SJSA1 (cell line): ENCODE measurements around the gene SIK2. TPM values are rescaled to one million over a fixed set of nuclear protein-coding genes. Genes with fewer than 3 reads are reported as not detected.

Source experiments
- DNase-seq, 2 experiments: peaks; one replicate each; pipeline ENCODE4 v3.0.0-alpha.2; 2015 to 2020; ENCODE audit warnings: low spot score in 2 of 2, low read depth in 1 of 2
- H3K27ac ChIP-seq: fragments of 250-450 bp; sonication (Bioruptor Pico); 2 replicates; pipeline ENCODE4 v1.5.1; 2020; ENCODE audit warnings: mild to moderate bottlenecking, moderate library complexity
- H3K27me3 ChIP-seq: fragments of 250-450 bp; sonication (Bioruptor Pico); replicated peaks from 2 replicates; pipeline ENCODE4 v1.5.1; 2020; ENCODE audit warnings: mild to moderate bottlenecking, moderate library complexity
- H3K36me3 ChIP-seq: fragments of 250-450 bp; sonication (Bioruptor Pico); 2 replicates; pipeline ENCODE4 v1.5.1; 2020; ENCODE audit warnings: mild to moderate bottlenecking
- H3K4me1 ChIP-seq: fragments of 250-450 bp; sonication (Bioruptor Pico); replicated peaks from 2 replicates; pipeline ENCODE4 v1.6.1; 2021; ENCODE audit warnings: mild to moderate bottlenecking
- H3K4me3 ChIP-seq: fragments of 250-450 bp; sonication (Bioruptor Pico); 2 replicates; pipeline ENCODE4 v1.5.1; 2020; ENCODE audit warnings: mild to moderate bottlenecking
- H3K9me3 ChIP-seq: fragments of 250-450 bp; sonication (Bioruptor Pico); replicated peaks from 2 replicates; pipeline ENCODE4 v1.5.1; 2020; ENCODE audit warnings: mild to moderate bottlenecking
- total RNA-seq: library from RNA; depleted of rRNA; stranded (reverse); fragments of >200 nt; shearing (Covaris generic); gene quantifications from 2 replicates; pipeline ENCODE4 v1.2.3, GENCODE V29; 2014

The SIK2 gene
- total RNA-seq, 1 experiment from 2014 or later, result 9.6 TPM

DNA sequence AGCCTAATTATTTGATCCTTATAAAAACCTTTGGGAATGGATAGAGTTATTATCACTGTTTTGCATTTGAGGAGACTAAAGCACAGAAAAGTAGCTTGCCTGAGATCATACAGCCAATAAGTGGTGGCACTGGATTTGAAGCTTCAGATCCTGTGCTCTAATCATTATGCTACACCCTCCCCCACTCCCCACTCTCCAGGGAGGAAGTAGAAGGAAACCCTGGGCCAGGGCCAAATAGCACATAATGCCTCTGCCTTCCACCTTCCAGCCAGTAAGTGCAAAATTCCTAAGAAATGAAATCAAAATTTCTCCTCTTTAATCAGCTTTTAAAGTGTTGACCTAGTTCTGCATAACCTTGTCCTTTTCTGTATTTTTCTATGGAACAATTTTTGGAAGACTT, 61.6 kb downstream of the SIK2 start:
- no peaks in the 10 kb centered on the region for H3K27me3 ChIP-seq
- no peaks in the 10 kb centered on the region for H3K36me3 ChIP-seq
- H3K9me3 ChIP-seq, result no peaks in the 10 kb centered on the region
- H3K4me3 ChIP-seq, result no peak overlapping the region
- DNase-seq, result no peak
- H3K4me1 ChIP-seq, result no peaks in the 10 kb centered on the region
- H3K27ac ChIP-seq, result no peak overlapping the region

GRCh38 chr11:111665777-111666176, 63.5 kb downstream of the SIK2 start:
- DNase-seq, result peak in 1 of 2 experiments; percentile 4
- Histone ChIP-seq H3K27ac (no peak overlapping the region), H3K36me3 (no peaks in the 10 kb centered on the region), H3K4me3 (no peak overlapping the region), H3K27me3 (no peaks in the 10 kb centered on the region), H3K9me3 (no peaks in the 10 kb centered on the region), H3K4me1 (no peaks in the 10 kb centered on the region)

DNA sequence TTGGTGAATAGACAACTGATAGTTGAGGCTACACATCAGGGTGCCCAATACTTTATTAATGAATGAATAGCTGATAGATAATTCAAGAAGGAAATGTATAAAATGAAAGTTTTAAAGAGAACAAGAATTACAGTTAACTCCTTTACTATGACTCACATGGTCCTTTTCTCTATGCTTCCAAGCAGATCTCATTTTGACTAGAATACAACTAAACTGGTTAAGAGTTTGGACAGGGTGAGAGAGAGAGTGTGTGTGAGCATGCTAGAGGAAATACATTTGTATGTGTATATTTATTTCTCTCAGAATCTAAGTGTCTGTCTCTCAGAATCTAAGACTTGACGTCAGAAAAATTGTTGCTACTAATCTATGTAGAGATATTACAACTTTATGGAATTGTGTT, 66.7 kb downstream of the SIK2 start:
- no peaks in the 10 kb centered on the region for H3K27me3 ChIP-seq
- no peaks in the 10 kb centered on the region for H3K9me3 ChIP-seq
- no peak for DNase-seq
- no peak overlapping the region for H3K27ac ChIP-seq
- H3K4me3 ChIP-seq, result no peak overlapping the region
- H3K36me3 ChIP-seq, result 0 out of 2 replicates have a peak, but pooled peaks cover 9% of the 10 kb centered on the region
- no peaks in the 10 kb centered on the region for H3K4me1 ChIP-seq

DNA sequence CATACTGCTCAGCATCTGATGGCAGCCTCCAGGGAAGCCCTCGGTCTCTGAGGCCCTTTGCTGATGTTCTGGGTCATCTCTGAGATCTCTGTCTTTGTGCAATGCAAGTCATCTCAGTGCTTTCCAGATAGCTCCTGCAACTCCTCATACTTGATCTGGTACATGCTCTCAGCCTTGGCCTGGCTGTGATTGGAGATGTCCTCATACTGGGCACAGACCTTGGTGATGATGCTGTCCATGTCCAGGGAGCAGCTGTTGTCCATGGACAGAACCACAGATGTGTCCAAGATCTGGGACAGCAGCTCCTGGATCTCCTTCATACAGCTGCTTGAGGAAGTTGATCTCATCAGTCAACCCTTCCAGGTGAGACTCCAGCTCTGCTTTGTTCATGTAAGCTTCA, 69.1 kb downstream of the SIK2 start:
- Histone ChIP-seq H3K27ac (no peak overlapping the region), H3K27me3 (no peaks in the 10 kb centered on the region), H3K4me1 (peaks cover 5% of the 10 kb centered on the region), H3K9me3 (no peaks in the 10 kb centered on the region), H3K36me3 (peaks cover 12% of the 10 kb centered on the region; the same call in 1 of the 2 replicates), H3K4me3 (no peak overlapping the region)
- DNase-seq, result no peak

DNA sequence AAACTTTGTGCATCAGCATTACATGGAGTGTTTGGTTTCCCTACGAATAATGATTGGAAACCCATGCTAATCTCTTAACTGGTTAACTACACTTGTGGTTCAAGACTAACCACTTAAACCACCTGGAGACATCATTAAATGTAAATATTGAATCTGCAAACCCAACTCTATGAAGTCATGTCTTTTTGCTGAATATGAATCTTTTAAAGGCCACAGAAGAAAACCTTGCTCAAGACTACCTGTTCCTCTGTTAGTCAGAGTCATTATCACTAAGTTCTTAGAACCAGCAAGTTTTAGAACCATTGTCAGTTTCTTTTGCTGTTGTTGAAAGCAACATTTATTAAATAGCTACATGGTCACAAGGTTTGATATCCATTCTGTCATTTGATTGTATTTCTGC, 70.7 kb downstream of the SIK2 start:
- Histone ChIP-seq H3K36me3 (peaks cover 12% of the 10 kb centered on the region; the same call in 1 of the 2 replicates), H3K27ac (no peak overlapping the region), H3K4me3 (no peak overlapping the region), H3K27me3 (no peaks in the 10 kb centered on the region), H3K4me1 (peaks cover 14% of the 10 kb centered on the region), H3K9me3 (no peaks in the 10 kb centered on the region)
- DNase-seq, result no peak

DNA sequence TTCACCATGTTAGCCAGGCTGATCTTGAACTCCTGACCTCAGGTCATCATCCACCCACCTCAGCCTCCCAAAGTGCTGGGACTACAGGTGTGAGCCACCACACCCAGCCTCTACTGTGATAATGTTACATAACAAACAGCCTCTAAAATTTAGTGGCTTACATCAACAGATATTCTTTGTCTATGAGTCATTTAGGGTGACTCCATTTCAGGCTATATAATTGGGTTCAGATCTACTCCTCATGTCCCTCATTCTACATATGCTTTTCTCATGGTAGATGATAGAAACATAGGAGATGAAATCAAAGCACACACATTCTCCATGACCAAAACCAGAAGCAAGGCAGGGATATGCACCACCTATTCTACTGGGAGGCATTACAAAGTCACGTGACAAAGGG, 72.7 kb downstream of the SIK2 start:
- Histone ChIP-seq H3K27me3 (no peaks in the 10 kb centered on the region), H3K27ac (no peak overlapping the region), H3K4me3 (no peak overlapping the region), H3K4me1 (peaks cover 14% of the 10 kb centered on the region), H3K36me3 (peaks cover 12% of the 10 kb centered on the region; the same call in 1 of the 2 replicates), H3K9me3 (no peaks in the 10 kb centered on the region)
- no peak for DNase-seq

- no peak for DNase-seq
- Histone ChIP-seq H3K4me1 (peaks cover 14% of the 10 kb centered on the region), H3K27me3 (no peaks in the 10 kb centered on the region), H3K9me3 (no peaks in the 10 kb centered on the region), H3K27ac (no peak overlapping the region), H3K36me3 (peaks cover 12% of the 10 kb centered on the region; the same call in 1 of the 2 replicates), H3K4me3 (no peak overlapping the region)
These were observed 73.6 kb downstream of the SIK2 start for GRCh38 chr11:111675891-111676290.

GRCh38 chr11:111676878-111677585, 74.8 kb downstream of the SIK2 start:
- peak overlapping the region; percentile 60 for H3K27ac ChIP-seq
- peak in 1 of 2 experiments; percentile 60 for DNase-seq
- H3K9me3 ChIP-seq, result no peaks in the 10 kb centered on the region
- no peak overlapping the region for H3K4me3 ChIP-seq
- no peaks in the 10 kb centered on the region for H3K27me3 ChIP-seq
- H3K4me1 ChIP-seq, result peaks cover 14% of the 10 kb centered on the region
- peaks cover 8% of the 10 kb centered on the region; the same call in 1 of the 2 replicates for H3K36me3 ChIP-seq

DNA sequence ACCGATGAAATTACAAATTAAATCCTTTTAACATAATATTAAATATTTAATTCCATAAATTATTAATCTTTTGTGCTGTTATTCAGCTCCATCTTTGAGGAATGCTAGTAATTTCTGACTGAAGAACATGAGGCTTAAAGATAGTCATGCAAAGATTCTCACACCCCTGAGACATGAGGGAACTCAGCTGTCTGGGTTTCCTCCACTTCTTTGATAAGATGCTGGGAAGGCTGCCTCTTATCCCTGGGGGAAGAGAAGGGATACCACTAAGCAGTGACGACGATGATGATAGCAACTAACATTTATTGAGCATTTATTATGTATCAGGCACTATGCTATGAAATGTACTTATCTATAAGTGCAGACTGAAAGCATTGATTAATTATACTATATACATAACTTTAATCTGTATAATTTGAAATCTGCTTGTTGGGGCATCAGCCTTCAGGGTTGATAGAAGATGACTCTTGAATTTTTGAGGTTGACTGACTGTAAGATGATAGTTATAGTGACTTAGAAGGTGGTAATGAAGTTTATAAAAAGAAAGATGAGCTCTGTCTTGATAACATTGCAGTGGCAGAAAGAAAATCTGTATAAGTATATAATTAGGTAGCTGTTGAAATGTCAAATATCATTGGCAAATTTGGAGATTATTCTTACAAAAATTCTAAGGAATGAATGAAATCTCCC, 78.4 kb downstream of the SIK2 start:
- Histone ChIP-seq H3K27me3 (no peaks in the 10 kb centered on the region), H3K27ac (no peak overlapping the region), H3K4me3 (no peak overlapping the region), H3K4me1 (peaks cover 14% of the 10 kb centered on the region), H3K9me3 (no peaks in the 10 kb centered on the region), H3K36me3 (no peaks in the 10 kb centered on the region; the same call in 1 of the 2 replicates)
- no peak for DNase-seq

GRCh38 chr11:111683806-111684205, 81.6 kb downstream of the SIK2 start:
- no peaks in the 10 kb centered on the region for H3K4me1 ChIP-seq
- H3K4me3 ChIP-seq, result no peak overlapping the region
- DNase-seq, result no peak
- no peaks in the 10 kb centered on the region for H3K27me3 ChIP-seq
- no peaks in the 10 kb centered on the region for H3K9me3 ChIP-seq
- H3K27ac ChIP-seq, result no peak overlapping the region
- H3K36me3 ChIP-seq, result peaks cover 8% of the 10 kb centered on the region

DNA sequence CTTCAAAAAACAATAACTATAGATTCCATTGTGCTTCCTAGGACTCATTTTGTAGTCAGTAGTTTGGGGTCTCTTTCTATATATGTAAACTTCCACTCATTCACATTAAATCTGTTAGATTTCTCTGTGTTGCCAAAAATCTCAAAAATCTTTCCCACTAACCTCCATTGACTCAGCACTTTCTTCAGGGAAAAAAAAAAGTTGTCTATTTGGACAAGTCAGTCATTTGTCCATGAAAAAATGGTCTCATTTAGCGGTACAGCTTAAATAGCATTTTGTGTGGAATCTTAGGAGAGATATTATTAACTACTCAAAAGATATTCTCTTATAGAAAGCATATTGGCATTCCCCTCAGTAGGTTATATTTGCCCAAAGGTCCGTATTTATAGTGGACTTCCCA, 82.0 kb downstream of the SIK2 start:
- Histone ChIP-seq H3K27ac (no peak overlapping the region), H3K9me3 (no peaks in the 10 kb centered on the region), H3K36me3 (peaks cover 11% of the 10 kb centered on the region), H3K4me3 (no peak overlapping the region), H3K4me1 (no peaks in the 10 kb centered on the region), H3K27me3 (no peaks in the 10 kb centered on the region)
- DNase-seq, result no peak

DNA sequence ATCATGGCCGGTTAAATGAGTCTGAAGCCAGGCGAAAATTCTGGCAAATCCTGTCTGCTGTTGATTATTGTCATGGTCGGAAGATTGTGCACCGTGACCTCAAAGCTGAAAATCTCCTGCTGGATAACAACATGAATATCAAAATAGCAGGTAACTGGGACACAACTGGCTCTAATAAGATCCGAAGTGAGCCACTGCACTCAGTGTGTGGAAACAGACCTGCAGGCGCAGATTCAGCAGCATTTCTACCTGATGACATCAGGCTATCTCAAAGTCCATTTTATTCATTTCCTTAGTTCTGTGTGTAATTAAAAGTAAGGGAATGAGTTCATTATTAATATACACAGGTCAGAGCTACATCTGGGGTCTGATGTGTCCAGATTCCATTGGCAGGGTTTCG, 85.8 kb downstream of the SIK2 start:
- peaks cover 11% of the 10 kb centered on the region for H3K36me3 ChIP-seq
- H3K4me3 ChIP-seq, result no peak overlapping the region
- no peaks in the 10 kb centered on the region for H3K9me3 ChIP-seq
- H3K4me1 ChIP-seq, result no peaks in the 10 kb centered on the region
- no peak for DNase-seq
- no peak overlapping the region for H3K27ac ChIP-seq
- no peaks in the 10 kb centered on the region for H3K27me3 ChIP-seq

DNA sequence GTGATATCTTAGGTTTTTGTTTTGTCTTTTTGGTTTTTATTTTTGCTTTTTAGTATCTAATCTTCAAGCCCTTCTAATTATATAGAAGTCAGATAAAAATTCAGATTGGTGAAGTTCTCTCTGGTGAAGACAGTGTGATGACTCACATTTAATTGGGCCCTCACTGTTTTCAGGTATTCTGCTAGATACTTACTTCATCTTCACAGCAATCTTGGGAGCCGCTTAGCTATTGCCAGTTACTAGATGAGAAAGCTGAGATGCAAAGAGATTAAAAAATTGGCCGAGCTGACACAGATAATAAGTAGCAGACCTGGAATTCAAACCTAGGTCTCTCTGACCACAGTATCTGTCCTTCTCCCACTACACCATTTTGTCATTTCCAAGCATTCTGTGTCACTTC, 88.9 kb downstream of the SIK2 start:
- Histone ChIP-seq H3K9me3 (no peaks in the 10 kb centered on the region), H3K36me3 (peaks cover 11% of the 10 kb centered on the region), H3K27ac (no peak overlapping the region), H3K4me3 (no peak overlapping the region), H3K27me3 (no peaks in the 10 kb centered on the region), H3K4me1 (peaks cover 8% of the 10 kb centered on the region)
- DNase-seq, result no peak

GRCh38 chr11:111691741-111692140, 89.5 kb downstream of the SIK2 start:
- no peaks in the 10 kb centered on the region for H3K9me3 ChIP-seq

More at GRCh38 chr11:111691741-111692140, 89.5 kb downstream of the SIK2 start:
- no peak for DNase-seq
- Histone ChIP-seq H3K27ac (no peak overlapping the region), H3K27me3 (no peaks in the 10 kb centered on the region), H3K36me3 (peaks cover 11% of the 10 kb centered on the region), H3K4me1 (peaks cover 14% of the 10 kb centered on the region), H3K4me3 (no peak overlapping the region)
